Glomerular visceral epithelial cell (primary cell): ENCODE measurements around the gene ACTRT2.

Experiments used
- DNase-seq: peaks from one replicate; pipeline ENCODE4 v3.0.0-alpha.2; 2016; ENCODE audit errors: extremely low spot score

Gene ACTRT2

GRCh38 chr1:3018051-3018471, 3.2 kb upstream of the ACTRT2 start:
- no peak for DNase-seq

- DNase-seq, result no peak
Observed at GRCh38 chr1:3018576-3018975, 2.7 kb upstream of the ACTRT2 start.

- no peak for DNase-seq
Observed at GRCh38 chr1:3019007-3019515, 2.2 kb upstream of the ACTRT2 start.

GRCh38 chr1:3019516-3020051, 1.7 kb upstream of the ACTRT2 start:
- no peak for DNase-seq

- DNase-seq, result no peak
Observed at GRCh38 chr1:3020263-3020909, 881 bp upstream of the ACTRT2 start.

GRCh38 chr1:3021801-3022401, 634 bp downstream of the ACTRT2 start:
- no peak for DNase-seq

GRCh38 chr1:3022511-3022973, 1.3 kb downstream of the ACTRT2 start:
- DNase-seq, result no peak

- no peak for DNase-seq
Observed at GRCh38 chr1:3022976-3023375, 1.7 kb downstream of the ACTRT2 start.

GRCh38 chr1:3024019-3024418, 2.8 kb downstream of the ACTRT2 start:
- no peak for DNase-seq

GRCh38 chr1:3024588-3024987, 3.3 kb downstream of the ACTRT2 start:
- no peak for DNase-seq

GRCh38 chr1:3026124-3026523, 4.9 kb downstream of the ACTRT2 start:
- no peak for DNase-seq

GRCh38 chr1:3026581-3027391, 5.5 kb downstream of the ACTRT2 start:
- DNase-seq, result no peak

- no peak for DNase-seq
Observed at GRCh38 chr1:3027611-3028371, 6.5 kb downstream of the ACTRT2 start.

GRCh38 chr1:3028531-3029282, 7.4 kb downstream of the ACTRT2 start:
- no peak for DNase-seq

- DNase-seq, result no peak
Observed at GRCh38 chr1:3029481-3029961, 8.3 kb downstream of the ACTRT2 start.

- DNase-seq, result no peak
Observed at GRCh38 chr1:3029991-3030662, 8.9 kb downstream of the ACTRT2 start.

GRCh38 chr1:3030663-3031381, 9.6 kb downstream of the ACTRT2 start:
- DNase-seq, result no peak

- no peak for DNase-seq
Observed at GRCh38 chr1:3031401-3032221, 10.3 kb downstream of the ACTRT2 start.
